Epithelial cell of umbilical artery (primary cell): Measurements from ENCODE around the gene CA4. TPM values are rescaled to one million over a fixed set of nuclear protein-coding genes. Genes with fewer than 3 reads are reported as not detected.

ENCODE experiments used
- total RNA-seq: library from RNA; depleted of rRNA; stranded (reverse); fragments of >200 nt; gene quantifications from 2 replicates; pipeline ENCODE4 v1.2.3, GENCODE V29; 2014

CA4 gene
- total RNA-seq: not detected in 2 replicates

DNA sequence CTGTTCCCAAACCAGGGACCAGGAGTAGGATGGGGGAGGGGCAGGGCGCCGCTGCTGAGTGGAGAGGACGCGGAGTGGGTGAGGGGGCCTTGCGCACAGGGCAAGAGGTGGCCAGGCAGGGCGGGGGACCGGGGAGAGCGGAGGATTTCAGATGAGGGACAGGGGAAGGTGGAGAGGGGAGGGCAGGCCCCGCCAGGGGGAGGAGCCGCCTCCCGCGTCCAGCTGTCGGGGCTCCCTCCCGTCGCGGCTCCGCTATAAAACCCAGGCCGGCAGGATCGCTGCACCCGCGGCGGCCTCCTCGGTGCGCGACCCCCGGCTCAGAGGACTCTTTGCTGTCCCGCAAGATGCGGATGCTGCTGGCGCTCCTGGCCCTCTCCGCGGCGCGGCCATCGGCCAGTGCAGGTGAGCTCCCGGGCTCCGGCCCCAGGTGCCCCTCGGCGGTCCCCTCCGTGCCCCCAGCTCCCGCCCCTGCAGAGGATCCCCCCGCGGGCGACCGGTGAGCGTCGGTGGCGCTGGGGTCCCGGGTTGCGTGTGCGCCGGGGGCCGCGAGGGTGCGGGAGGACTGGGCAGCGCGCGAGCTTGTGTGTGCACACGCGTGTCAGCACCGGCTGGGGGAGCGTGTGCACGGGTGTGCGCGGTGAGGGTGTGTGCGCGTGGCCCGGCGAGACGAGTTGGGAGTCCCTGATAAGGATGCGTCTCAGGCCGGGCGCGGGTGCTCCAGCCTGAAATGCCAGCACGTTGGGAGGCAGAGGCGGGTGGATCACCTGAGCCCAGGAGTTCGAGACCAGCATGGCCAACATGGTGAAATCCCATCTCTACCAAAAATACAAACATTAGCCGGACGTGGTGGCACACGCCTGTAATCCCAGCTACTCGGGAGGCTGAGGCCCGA lies at the start of gene CA4:
CA4 (plus strand) TSS at position 283 of the 892 bp plus-strand sequence; CDS start at position 345, 62 bp downstream.

Other genes starting within 250 kb of the CA4 start
- gene RNFT1, start 185.2 kb upstream of the CA4 start, total RNA-seq: 14.0 and 20.4 TPM in 2 replicates
- 9.6 and 11.4 TPM in 2 replicates for gene HEATR6, start 71.1 kb upstream of the CA4 start, total RNA-seq
- gene USP32, start 242.2 kb downstream of the CA4 start, total RNA-seq: 32.8 and 41.8 TPM in 2 replicates